A549 (cell line): ENCODE data around the gene CR1. TPM values are rescaled to one million over a fixed set of nuclear protein-coding genes. Genes with fewer than 3 reads are reported as not detected.

ENCODE experiments used
- ATAC-seq, 2 experiments: fragments of 200-7000 bp in 1 of 2; fragments of >200 bp in 1 of 2; cut with Nextera tagmentation in 1 of 2; cut with Tn5 transposase in 1 of 2; 3 replicates each; pipeline versions ENCODE4 v1.8.0 to v1.9.1; 2018 to 2020; ENCODE audit warnings: mild to moderate bottlenecking in 1 of 2, moderate library complexity in 1 of 2
- CTCF ChIA-PET: fragments of 300-600 bp; sonication (Branson Sonifier 250); formaldehyde crosslinking; extraction: SDS; loops from one replicate; lab custom pipeline; 2021; ENCODE audit warnings: antibody characterized with exemption, inconsistent platforms; lab: Yijun Ruan, JAX
- POLR2A ChIA-PET: fragments of 350-600 bp; formaldehyde crosslinking; extraction: SDS; loops from one replicate; lab custom pipeline; 2021; ENCODE audit warnings: antibody characterized with exemption, inconsistent platforms; lab: Yijun Ruan, JAX
- DNase-seq, 2 experiments: peaks; one replicate each; pipeline versions ENCODE4 v3.0.0 to v3.0.0-alpha.2; 2011 to 2016; ENCODE audit warnings: low read depth in 1 of 2, low spot score in 1 of 2
- FAIRE-seq: peaks from 2 replicates; lab custom pipeline; 2011; peaks lifted over from hg19 to GRCh38; lab: Jason Lieb, UNC
- H3K27ac ChIP-seq, 2 experiments: fragments of >200 bp; sonication (Bioruptor Twin); formaldehyde crosslinking; 3 replicates each; pipeline ENCODE4 v1.5.1; 2016 to 2017
- H3K4me1 ChIP-seq: fragments of >200 bp; sonication (Bioruptor Twin); formaldehyde crosslinking; 3 replicates; pipeline ENCODE4 v1.6.1; 2016
- H3K4me2 ChIP-seq: fragments of >200 bp; sonication (Bioruptor Twin); formaldehyde crosslinking; 3 replicates; pipeline ENCODE4 v1.6.1; 2016
- H3K4me3 ChIP-seq: fragments of >200 bp; sonication (Bioruptor Twin); formaldehyde crosslinking; 3 replicates; pipeline ENCODE4 v1.5.1; 2016
- H3K9me3 ChIP-seq: fragments of >200 bp; sonication (Bioruptor Twin); formaldehyde crosslinking; 3 replicates; pipeline ENCODE4 v1.6.1; 2016
- BCL3 ChIP-seq: fragments of >200 bp; sonication (Bioruptor Twin); formaldehyde crosslinking; IDR thresholded peaks from 3 replicates; pipeline ENCODE4 v1.6.1; 2016
- BHLHE40 ChIP-seq: IDR thresholded peaks from 2 replicates; pipeline ENCODE4 v1.6.1; 2012; ENCODE audit warnings: low read depth, low read length, inconsistent platforms
- CBX2 ChIP-seq: fragments of 200-600 bp; sonication (generic); IDR thresholded peaks from 2 replicates; pipeline ENCODE4 v1.6.1; 2016; ENCODE audit warnings: low read depth, mild to moderate bottlenecking, borderline replicate concordance
- CEBPB ChIP-seq, 2 experiments: fragments of >200 bp in 1 of 2; sonication (Bioruptor Twin) in 1 of 2; formaldehyde crosslinking in 1 of 2; IDR thresholded peaks; 2 replicates each; pipeline ENCODE4 v1.6.1; 2012 to 2016
- CTCF ChIP-seq: fragments of >200 bp; sonication (Bioruptor Twin); formaldehyde crosslinking; IDR thresholded peaks from 3 replicates; pipeline ENCODE4 v1.5.1; 2016
- EHMT2 ChIP-seq: fragments of 200-600 bp; sonication (generic); IDR thresholded peaks from 2 replicates; pipeline ENCODE4 v1.6.1; 2016; ENCODE audit warnings: antibody characterized with exemption, low read depth, mild to moderate bottlenecking, moderate library complexity
- ELK1 ChIP-seq: fragments of 150-350 bp; IDR thresholded peaks from 2 replicates; pipeline ENCODE4 v1.6.1; 2014; ENCODE audit warnings: low read depth, mild to moderate bottlenecking, low read length
- HES2 ChIP-seq: fragments of >200 bp; sonication (Bioruptor Twin); formaldehyde crosslinking; IDR thresholded peaks from 2 replicates; pipeline ENCODE4 v1.6.1; 2016
- HOXB13 ChIP-seq: fragments of 250-450 bp; sonication (Bioruptor Pico); IDR thresholded peaks from 2 replicates; pipeline ENCODE4 v1.5.0; 2020; ENCODE audit warnings: low read depth, mild to moderate bottlenecking, moderate library complexity
- JUN ChIP-seq, 2 experiments: fragments of >200 bp; sonication (Bioruptor Twin); formaldehyde crosslinking; IDR thresholded peaks; 2 replicates in 1 of 2; 3 replicates in 1 of 2; pipeline ENCODE4 v1.6.1; 2016 to 2017
- MAFK ChIP-seq: fragments of 450-650 bp; IDR thresholded peaks from 2 replicates; pipeline ENCODE4 v1.6.1; 2014; ENCODE audit not compliant: partially characterized antibody
- MAZ ChIP-seq: fragments of 150-350 bp; IDR thresholded peaks from 2 replicates; pipeline ENCODE4 v1.6.1; 2014; ENCODE audit warnings: antibody characterized with exemption, low read depth, low read length, borderline replicate concordance
- NFE2L2 ChIP-seq: fragments of 150-350 bp; conservative IDR thresholded peaks from 2 replicates; pipeline ENCODE4 v1.6.1; 2014; ENCODE audit warnings: low read length
- POLR2A ChIP-seq: IDR thresholded peaks from 2 replicates; pipeline ENCODE4 v1.6.1; 2012; ENCODE audit warnings: mild to moderate bottlenecking, low read length
- RAD21 ChIP-seq, 2 experiments: fragments of >200 bp in 1 of 2; sonication (Bioruptor Twin) in 1 of 2; formaldehyde crosslinking in 1 of 2; IDR thresholded peaks in 1 of 2; conservative IDR thresholded peaks in 1 of 2; 2 replicates in 1 of 2; 3 replicates in 1 of 2; pipeline ENCODE4 v1.6.1; 2012 to 2018; ENCODE audit warnings: inconsistent platforms in 1 of 2
- RCOR1 ChIP-seq: fragments of 150-350 bp; IDR thresholded peaks from 2 replicates; pipeline ENCODE4 v1.6.1; 2014; ENCODE audit warnings: antibody characterized with exemption, low read length, low read depth
- RFX5 ChIP-seq: fragments of 450-650 bp; IDR thresholded peaks from 2 replicates; pipeline ENCODE4 v1.7.1; 2014; ENCODE audit warnings: antibody characterized with exemption, mild to moderate bottlenecking, moderate library complexity
- SMC3 ChIP-seq: fragments of >200 bp; sonication (Bioruptor Twin); formaldehyde crosslinking; IDR thresholded peaks from 3 replicates; pipeline ENCODE4 v1.6.1; 2018; ENCODE audit warnings: inconsistent platforms
- SREBF2 ChIP-seq: fragments of 450-650 bp; IDR thresholded peaks from 2 replicates; pipeline ENCODE4 v1.6.1; 2014; ENCODE audit warnings: mild to moderate bottlenecking, moderate library complexity
- TP53 ChIP-seq: fragments of 250-450 bp; sonication (Bioruptor Pico); IDR thresholded peaks from 2 replicates; pipeline ENCODE4 v1.5.0; 2021; ENCODE audit warnings: mild to moderate bottlenecking, moderate library complexity
- USF2 ChIP-seq: fragments of 450-650 bp; IDR thresholded peaks from 2 replicates; pipeline ENCODE4 v1.6.1; 2014; ENCODE audit warnings: antibody characterized with exemption
- ZFP36 ChIP-seq: fragments of 450-650 bp; IDR thresholded peaks from 2 replicates; pipeline ENCODE4 v1.6.1; 2014; ENCODE audit warnings: borderline replicate concordance; ENCODE audit not compliant: partially characterized antibody
- ZNF302 ChIP-seq: fragments of 250-450 bp; sonication (Bioruptor Pico); IDR thresholded peaks from 2 replicates; pipeline ENCODE4 v1.9.0; 2021; ENCODE audit warnings: inconsistent platforms, mild to moderate bottlenecking, moderate library complexity
- WGBS: methylation state at CpG from one replicate; pipeline ENCODE4 v1.1.6; 2017; ENCODE audit errors: missing lambda C conversion rate; 5-methylcytosine and 5-hydroxymethylcytosine counted together
- polyA minus RNA-seq: library from RNA; depleted of rRNA, polyadenylated mRNA; stranded (reverse); fragments of >200 nt; gene quantifications from 2 replicates; pipeline ENCODE4 v1.2.3, GENCODE V29; 2011; rRNA and poly(A)+ RNA removed
- polyA plus RNA-seq, 4 experiments: library from polyadenylated mRNA; depleted of rRNA in 3 of 4; stranded (reverse); fragments of >200 nt; fragmentation: RNase III in 1 of 4; extraction: RNeasy Plus Mini Kit Qiagen cat#74134 plus additional on column Dnase treatment in 1 of 4; gene quantifications; 2 replicates in 3 of 4; 3 replicates in 1 of 4; pipeline ENCODE4 v1.2.3, GENCODE V29; 2011 to 2017

The CR1 gene
- polyA plus RNA-seq (2011; rRNA removed) (not detected in 2 replicates), polyA plus RNA-seq (2017; fragmentation: RNase III; extraction: RNeasy Plus Mini Kit Qiagen cat#74134 plus additional on column Dnase treatment) (not detected in 3 replicates), polyA minus RNA-seq (not detected in 2 replicates)
- not detected in 2 replicates for polyA plus RNA-seq (2012; cell fraction: cytosol; rRNA removed)
- not detected in 2 replicates for polyA plus RNA-seq (2012; cell fraction: nucleus; rRNA removed)

GRCh38 chr1:207495801-207496792, at the start of gene CR1:
Gene CR1, plus strand, starts transcription at chr1:207496157. Its CDS starts 111 bp downstream, at chr1:207496268.
- no peak for DNase-seq
- Histone ChIP-seq H3K4me2 (peak within 1 kb of the TSS; percentile 71), H3K4me1 (no peaks in the 10 kb centered on the region), H3K4me3 (peak within 1 kb of the TSS; percentile 29), H3K27ac (no peak within 1 kb of the TSS), H3K9me3 (no peaks in the 10 kb centered on the region)
- POLR2A ChIA-PET = no interaction called here
- FAIRE-seq = no peak
- WGBS = 39% methylated on average over 47 of the region's 68 CpGs
- CTCF ChIA-PET = no interaction called here
- peak in 1 of 2 experiments; percentile 43; a peak in 3 of 6 replicates for ATAC-seq
- TF ChIP-seq ZNF302 (CRISPR knock-in tag) (no peak), CEBPB (IDR thresholded peaks at IDR 0.05) (no peak), POLR2A (no peak), HES2 (no peak), BCL3 (no peak), RFX5 (no peak), ELK1 (no peak), SREBF2 (no peak), NFE2L2 (no peak), TP53 (no peak), RAD21 (conservative IDR thresholded peaks at IDR 0.05 in 1 of 2, IDR thresholded peaks at IDR 0.05 in 1 of 2) (no peak), HOXB13 (CRISPR knock-in tag) (no peak), CTCF (no peak)
- TF ChIP-seq, all 56 proteins: peak for 0

GRCh38 chr1:207453710-207454045, 42.3 kb upstream of the CR1 start:
- no peak overlapping the region for H3K27ac ChIP-seq
- peak overlapping the region; percentile 53 for H3K4me3 ChIP-seq
- ChIA-PET CTCF (interaction anchor here (0.9 to 1.0 kb wide), 2 partner anchors 20 to 48 kb away, joined by 3 read pairs; no protein-coding TSS in a partner anchor), POLR2A (no interaction called here)
- no peaks in the 10 kb centered on the region for H3K9me3 ChIP-seq
- ATAC-seq = peak in 1 of 2 experiments; percentile 60; a peak in 3 of 6 replicates
- no peak for DNase-seq
- 0% methylated on average over 1 of the region's 1 CpG for WGBS
- no peak for FAIRE-seq
- TF ChIP-seq CBX2 (no peak), SMC3 (no peak), MAFK (no peak), BHLHE40 (no peak), RCOR1 (no peak), EHMT2 (no peak), JUN (IDR thresholded peaks at IDR 0.05) (no peak), USF2 (no peak), HES2 (no peak), ZFP36 (no peak), MAZ (no peak), ELK1 (no peak)
- H3K4me2 ChIP-seq = peak overlapping the region; percentile 100
- H3K4me1 ChIP-seq = peaks cover 5% of the 10 kb centered on the region; the same call in 1 of the 3 replicates
